ENCODE measurements around the gene GPHA2. TPM values are rescaled to one million over a fixed set of nuclear protein-coding genes. Genes with fewer than 3 reads are reported as not detected.
A peak's percentile ranks its signal among the peaks of the same experiment; 100 is the strongest.

GPHA2 gene
- total and polyA plus RNA-seq, 2 of the 13 experiments (the other 11 are each of a cell fraction or from before 2014, with no cell fraction given), result 13.0 to 19.1 TPM

DNA sequence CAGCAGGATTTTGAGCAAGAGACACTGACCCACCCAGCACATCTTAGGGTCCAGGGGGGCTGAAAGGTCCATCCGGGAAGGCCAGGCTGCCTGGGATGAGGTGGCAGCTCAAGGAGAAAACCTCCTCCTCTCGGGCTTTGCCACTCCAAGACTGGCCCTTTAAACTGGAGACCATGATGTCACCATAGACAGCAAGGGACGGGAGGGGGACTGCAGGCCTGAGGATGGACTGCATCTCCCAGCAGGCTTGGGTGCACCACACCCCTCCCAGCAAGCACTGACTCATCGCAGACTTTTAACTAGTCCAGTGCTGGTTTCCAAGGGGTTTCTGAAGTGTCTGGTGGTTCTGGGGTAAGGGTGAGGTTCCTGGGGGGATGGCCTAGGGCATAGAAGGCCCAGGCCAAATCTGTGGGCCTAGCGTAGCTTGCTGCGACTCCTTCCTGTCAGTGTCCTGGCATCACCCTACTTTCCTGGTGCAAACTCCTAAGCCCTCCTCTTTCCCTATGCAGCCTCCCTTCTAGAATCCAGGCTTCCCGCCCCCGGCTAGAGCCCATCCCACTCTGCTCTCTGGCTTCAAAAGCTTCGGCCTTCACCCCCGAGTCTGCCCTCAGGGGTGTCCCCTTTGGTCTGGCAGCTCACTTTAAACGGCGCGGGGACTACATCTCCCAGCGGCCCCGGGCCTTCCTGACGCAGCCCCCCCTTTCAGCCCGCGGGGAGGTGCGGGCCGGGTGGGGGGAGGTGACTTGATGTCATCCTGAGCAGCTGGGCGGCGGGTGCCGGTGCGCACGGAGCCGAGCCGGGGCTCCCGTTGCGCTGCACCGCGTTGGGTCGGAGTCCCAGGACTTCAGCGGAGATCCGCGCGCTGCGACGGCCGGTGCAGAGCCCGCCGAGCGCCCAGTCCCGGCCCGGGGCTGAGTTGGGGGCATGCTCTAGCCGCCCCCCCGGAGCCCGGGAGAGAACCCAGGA is 11.5 kb downstream of the GPHA2 start, which contains the start of gene PPP2R5B (continued):
- TF ChIP-seq HNRNPUL1 (IDR thresholded peaks at IDR 0.05; ENCODE audit: low read depth, low read length), result no peak
- 0 out of 2 replicates have a peak, but pooled peaks have one; percentile 31 for TF ChIP-seq ZNF558 (CRISPR knock-in tag; IDR thresholded peaks at IDR 0.05; ENCODE audit: borderline replicate concordance)
- no peak for TF ChIP-seq SMARCC2 (IDR thresholded peaks at IDR 0.05)
- TF ChIP-seq AGO1 (IDR thresholded peaks at IDR 0.05; ENCODE audit: low read depth, low read length, poor library complexity, severe bottlenecking), result peak; percentile 76
- TF ChIP-seq PHB2 (IDR thresholded peaks at IDR 0.05; ENCODE audit: partially characterized antibody), result no peak
- peak; percentile 19; the same call in 1 of the 2 replicates for TF ChIP-seq ELF3 (CRISPR knock-in tag; IDR thresholded peaks at IDR 0.05)
- TF ChIP-seq GPBP1L1 (CRISPR knock-in tag; IDR thresholded peaks at IDR 0.05), result no peak
- TF ChIP-seq ZNF737 (CRISPR knock-in tag; IDR thresholded peaks at IDR 0.05; ENCODE audit: borderline replicate concordance), result no peak
- TF ChIP-seq GLI4 (CRISPR knock-in tag; IDR thresholded peaks at IDR 0.05; ENCODE audit: borderline replicate concordance), result no peak
- TF ChIP-seq ZKSCAN8 (CRISPR knock-in tag; IDR thresholded peaks at IDR 0.05; ENCODE audit: borderline replicate concordance), result no peak
- TF ChIP-seq ZSCAN25 (CRISPR knock-in tag; IDR thresholded peaks at IDR 0.05), result no peak
- no peak; the same call in 1 of the 2 replicates for TF ChIP-seq ZNF768 (CRISPR knock-in tag; IDR thresholded peaks at IDR 0.05)
- no peak for TF ChIP-seq TRIM24 (CRISPR knock-in tag; IDR thresholded peaks at IDR 0.05)
- TF ChIP-seq NBN (conservative IDR thresholded peaks at IDR 0.05), result no peak
- no peak for TF ChIP-seq NPAS2 (CRISPR knock-in tag; IDR thresholded peaks at IDR 0.05; ENCODE audit: borderline replicate concordance)
- TF ChIP-seq DNMT3B (CRISPR knock-in tag; conservative IDR thresholded peaks at IDR 0.05), result no peak
- TF ChIP-seq ZNF597 (CRISPR knock-in tag; IDR thresholded peaks at IDR 0.05), result no peak
- TF ChIP-seq MTF1 (CRISPR knock-in tag; IDR thresholded peaks at IDR 0.05), result no peak
- TF ChIP-seq ZNF512 (CRISPR knock-in tag; IDR thresholded peaks at IDR 0.05), result no peak
- TF ChIP-seq, protein P1, sequence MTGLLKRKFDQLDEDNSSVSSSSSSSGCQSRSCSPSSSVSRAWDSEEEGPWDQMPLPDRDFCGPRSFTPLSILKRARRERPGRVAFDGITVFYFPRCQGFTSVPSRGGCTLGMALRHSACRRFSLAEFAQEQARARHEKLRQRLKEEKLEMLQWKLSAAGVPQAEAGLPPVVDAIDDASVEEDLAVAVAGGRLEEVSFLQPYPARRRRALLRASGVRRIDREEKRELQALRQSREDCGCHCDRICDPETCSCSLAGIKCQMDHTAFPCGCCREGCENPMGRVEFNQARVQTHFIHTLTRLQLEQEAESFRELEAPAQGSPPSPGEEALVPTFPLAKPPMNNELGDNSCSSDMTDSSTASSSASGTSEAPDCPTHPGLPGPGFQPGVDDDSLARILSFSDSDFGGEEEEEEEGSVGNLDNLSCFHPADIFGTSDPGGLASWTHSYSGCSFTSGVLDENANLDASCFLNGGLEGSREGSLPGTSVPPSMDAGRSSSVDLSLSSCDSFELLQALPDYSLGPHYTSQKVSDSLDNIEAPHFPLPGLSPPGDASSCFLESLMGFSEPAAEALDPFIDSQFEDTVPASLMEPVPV (CRISPR knock-in tag; IDR thresholded peaks at IDR 0.05), result no peak
- TF ChIP-seq NR2F2 (IDR thresholded peaks at IDR 0.05; ENCODE audit: borderline replicate concordance, low read depth), result no peak
- TF ChIP-seq ZNF292 (CRISPR knock-in tag; IDR thresholded peaks at IDR 0.05; ENCODE audit: borderline replicate concordance, low read depth), result no peak

Measured in HepG2 (cell line).